ENCODE measurements around the gene ARID1B.

Gene ARID1B

GRCh38 chr6:156794546-156795354, 17.6 kb downstream of the ARID1B start:
- DNase-seq = no peak

DNA sequence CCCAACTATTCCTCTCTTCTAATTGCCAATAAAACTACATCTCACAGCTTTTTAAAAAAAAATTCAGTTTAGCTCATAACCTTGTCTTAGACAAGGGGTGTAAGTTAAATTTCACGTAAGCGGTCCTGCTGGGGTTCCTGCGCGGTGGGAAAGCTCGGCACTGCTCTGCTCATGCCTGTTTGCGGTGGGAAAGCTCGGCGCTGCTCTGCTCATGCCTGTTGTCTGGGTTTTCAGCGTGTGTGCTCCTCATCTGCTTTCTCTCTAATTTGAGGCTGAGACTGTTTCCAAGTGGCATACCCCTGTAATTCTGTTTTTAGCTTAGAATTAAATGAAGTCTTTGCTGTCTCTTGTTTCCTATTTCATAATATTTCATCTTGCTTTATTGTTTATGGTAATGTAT, 18.6 kb downstream of the ARID1B start:
- DNase-seq = no peak

GRCh38 chr6:156796627-156797026, 19.4 kb downstream of the ARID1B start:
- no peak for DNase-seq

DNA sequence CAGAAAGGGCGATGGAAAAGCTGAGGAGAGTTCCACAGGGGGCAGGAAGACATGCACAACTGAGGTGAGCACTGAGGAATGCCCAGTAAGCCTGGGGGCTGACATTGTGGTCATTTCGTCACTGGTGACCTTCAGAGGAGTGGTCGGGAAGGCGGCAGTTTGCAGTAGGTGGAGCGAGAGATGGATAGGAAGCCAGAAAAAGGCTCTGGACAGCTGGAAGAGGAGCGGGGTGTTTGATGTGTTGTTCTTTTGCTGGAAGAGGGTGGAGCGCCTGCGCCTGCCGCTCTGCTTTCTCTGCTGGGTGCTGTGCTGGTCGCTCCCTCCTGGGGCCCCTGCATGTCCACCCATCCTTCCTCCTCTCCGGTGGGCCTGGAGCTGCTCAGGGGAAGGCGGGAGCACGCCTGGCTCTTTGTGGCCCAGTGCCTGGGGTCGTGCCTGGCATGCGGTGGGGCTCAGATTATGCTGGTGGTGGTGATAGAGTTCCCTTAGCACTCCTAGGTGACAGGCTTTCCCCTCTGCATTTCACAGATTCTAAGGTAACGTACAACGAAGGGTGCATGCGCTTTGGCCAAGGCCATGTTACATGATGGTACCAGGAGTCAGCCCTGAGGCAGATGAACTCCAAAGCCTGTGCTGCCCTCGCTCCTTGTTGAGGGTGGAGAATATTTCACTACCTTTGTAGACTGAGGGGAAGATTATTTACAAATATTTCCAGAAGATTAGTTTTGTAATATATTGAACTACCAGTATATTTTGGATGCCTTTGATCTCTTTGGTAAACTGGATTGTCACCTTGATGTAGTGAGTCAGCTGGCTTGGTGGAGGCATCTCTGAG, 20.9 kb downstream of the ARID1B start:
- DNase-seq = no peak

GRCh38 chr6:156801712-156802111, 24.5 kb downstream of the ARID1B start:
- no peak for DNase-seq

DNA sequence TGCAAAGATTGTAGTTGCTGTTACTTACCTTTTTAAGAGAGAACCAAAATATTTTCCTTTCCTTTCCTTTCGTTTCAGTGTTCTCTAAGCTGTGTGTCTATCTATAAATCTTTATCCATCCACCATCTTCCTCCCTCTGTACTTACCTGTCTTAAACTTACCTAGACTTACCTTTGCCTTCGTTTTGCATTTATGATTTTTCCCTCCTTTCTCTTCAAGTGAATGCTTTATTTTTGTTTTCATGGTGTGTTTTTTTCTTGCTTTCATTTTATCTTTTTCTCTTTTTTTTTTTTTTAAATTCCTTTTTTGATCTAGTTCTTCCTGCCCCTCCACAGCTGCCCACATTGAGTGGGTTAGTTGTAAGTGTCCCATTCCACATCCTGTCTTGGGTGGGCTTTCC, 26.2 kb downstream of the ARID1B start:
- DNase-seq = no peak

- no peak for DNase-seq
These were observed 27.2 kb downstream of the ARID1B start for GRCh38 chr6:156804402-156804801.

DNA sequence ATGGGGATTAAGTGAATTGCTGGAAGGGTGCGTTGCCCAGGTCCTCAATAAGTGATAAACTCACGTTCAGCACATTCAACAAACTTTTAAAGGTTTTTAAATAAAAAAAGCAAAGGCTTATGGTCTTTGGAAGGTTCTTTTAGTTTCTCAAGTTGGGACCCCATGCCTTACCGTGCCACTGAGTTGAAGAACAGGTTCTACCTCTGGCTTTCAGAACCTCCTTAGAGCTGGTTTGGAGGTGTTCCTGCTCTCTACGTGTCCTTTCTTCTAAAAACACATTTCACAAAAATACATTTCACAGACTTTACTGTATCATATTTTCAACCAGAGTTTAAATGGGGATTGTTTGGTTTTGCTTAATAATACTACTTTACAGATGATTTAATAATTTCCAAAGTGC, 29.0 kb downstream of the ARID1B start:
- no peak for DNase-seq

DNA sequence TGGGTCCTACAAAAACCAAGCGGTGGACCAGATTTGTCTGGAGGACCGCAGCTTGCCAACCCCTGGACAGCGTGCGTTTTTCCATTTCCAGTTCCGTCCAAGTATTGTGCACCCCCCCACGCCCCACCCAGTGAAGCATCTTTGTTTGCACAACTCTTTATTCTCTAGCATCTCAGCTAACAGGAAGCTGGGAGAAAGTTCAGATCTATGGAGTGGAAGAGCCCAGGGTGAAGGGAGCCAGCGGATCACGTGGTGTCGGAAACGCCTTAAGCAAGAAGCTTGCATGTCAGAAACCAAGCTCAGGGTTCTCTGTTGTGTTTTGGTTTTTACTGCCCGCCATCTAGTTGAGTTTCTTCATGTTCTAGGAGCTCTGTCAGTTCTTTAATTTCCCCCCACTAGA, 29.9 kb downstream of the ARID1B start:
- DNase-seq = no peak

DNA sequence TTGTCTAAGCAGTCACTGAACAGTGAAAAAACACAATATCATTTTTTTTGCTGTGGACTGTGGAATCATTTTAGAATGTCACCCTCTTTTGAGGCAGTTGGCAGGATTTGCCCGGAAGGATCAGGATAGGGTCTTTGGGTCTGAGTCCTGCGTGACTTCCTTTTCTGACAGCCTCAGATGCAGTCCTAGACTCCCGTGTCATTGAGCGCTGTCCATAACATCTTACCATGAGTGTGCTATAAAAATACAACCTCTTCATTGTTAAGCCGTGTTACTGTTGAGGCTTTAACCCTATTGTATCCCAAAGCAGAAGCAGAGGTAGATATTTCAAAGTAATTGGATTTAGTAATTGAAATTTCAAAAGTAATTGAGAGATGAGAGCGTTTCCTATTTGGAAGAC, 30.6 kb downstream of the ARID1B start:
- DNase-seq = no peak

- DNase-seq = no peak
These were observed 31.1 kb downstream of the ARID1B start for GRCh38 chr6:156808287-156808686.

DNA sequence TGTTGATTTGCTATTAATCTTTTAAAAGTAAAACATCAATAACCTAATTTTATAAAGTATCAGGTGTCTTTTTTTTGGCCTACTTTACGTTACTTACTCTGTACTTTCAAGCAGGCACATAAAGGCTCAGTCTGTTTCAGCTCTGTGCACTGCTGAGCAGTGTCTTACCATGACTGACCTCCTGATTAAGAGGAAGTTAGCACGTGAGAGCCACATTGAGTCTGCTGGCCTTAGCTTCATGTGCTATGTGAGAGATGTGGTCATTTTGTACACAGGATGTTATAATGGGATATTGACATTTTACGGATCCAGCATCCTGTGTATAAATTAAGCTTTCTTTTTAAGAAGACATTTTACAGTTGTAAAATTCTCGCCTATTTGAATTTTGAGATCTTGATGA, 31.9 kb downstream of the ARID1B start:
- DNase-seq = no peak

DNA sequence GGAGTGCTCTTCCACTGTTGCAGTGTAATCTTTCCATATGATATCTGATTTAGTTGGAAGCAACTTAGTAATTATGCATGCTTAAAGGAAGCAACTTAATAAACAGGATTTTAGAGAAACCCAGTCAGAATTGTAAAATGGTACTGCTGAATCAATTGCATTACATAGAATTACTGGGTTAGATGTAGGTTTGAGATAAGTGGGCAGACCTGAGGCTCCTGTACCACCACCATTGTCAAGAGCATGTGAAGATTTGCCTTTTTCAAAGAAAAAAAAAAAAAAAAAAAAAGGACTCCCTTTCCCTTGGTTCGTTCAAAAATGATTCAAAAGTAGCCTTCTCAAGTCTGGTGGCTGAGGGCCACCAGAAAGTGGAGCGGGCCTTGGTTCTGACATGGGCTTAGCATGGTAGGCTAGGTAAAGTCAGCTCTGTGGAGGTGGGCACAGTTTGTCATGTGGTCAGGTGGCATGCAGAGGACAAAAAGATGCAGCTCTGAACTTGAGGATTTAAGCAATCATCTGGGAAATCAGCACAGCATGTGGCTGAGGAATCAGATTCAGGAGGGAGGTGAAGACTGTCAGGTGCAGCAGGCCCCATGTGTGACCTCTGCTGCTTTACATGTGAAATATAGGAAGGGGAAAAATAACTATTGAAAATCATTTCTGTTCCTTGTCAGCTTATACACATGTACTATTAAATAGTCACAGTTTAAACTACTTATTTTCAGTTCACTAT, 32.4 kb downstream of the ARID1B start:
- DNase-seq = no peak

- DNase-seq = no peak
These were observed 36.9 kb downstream of the ARID1B start for GRCh38 chr6:156814036-156814581.

GRCh38 chr6:156816505-156816904, 39.3 kb downstream of the ARID1B start:
- no peak for DNase-seq

GRCh38 chr6:156820089-156820798, 43.1 kb downstream of the ARID1B start:
- no peak for DNase-seq

DNA sequence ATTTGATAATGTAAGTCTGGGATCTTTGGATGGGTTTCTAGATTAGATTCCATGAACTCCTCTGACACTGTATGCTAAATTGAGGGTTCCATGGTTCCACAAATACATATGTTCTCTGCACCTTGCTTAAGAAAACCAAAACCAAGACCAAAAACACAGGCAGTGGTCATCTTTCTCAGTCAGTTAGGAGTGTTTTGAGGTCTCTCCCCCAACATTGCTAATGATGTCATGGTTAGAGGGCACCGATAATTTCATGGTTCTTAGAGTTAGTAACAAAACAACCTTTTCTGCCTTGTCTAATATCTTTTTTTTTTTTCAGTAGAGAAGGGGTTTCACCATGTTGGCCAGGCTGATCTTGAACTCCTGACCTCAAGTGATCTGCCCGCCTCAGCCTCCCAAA, 44.5 kb downstream of the ARID1B start:
- no peak for DNase-seq

- no peak for DNase-seq
These were observed 45.6 kb downstream of the ARID1B start for GRCh38 chr6:156822747-156823206.

DNA sequence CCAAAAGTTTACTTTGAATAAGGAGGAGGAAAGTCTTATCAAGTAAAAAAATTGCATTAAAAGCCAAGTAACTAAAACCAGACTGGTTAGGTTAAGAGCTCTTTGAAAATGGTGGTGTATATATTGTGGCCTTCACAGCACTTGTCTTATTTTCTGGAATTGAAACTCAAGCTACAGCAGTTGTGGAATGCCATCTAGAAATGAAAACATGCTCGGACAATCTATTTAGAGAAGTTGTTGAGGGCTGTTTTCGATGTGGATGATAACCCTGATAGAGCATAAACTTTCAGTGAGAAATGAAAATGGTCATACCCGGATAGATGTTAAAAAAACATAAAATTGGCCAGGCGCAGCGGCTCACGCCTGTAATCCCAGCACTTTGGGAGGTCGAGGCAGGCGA, 47.0 kb downstream of the ARID1B start:
- DNase-seq = no peak

DNA sequence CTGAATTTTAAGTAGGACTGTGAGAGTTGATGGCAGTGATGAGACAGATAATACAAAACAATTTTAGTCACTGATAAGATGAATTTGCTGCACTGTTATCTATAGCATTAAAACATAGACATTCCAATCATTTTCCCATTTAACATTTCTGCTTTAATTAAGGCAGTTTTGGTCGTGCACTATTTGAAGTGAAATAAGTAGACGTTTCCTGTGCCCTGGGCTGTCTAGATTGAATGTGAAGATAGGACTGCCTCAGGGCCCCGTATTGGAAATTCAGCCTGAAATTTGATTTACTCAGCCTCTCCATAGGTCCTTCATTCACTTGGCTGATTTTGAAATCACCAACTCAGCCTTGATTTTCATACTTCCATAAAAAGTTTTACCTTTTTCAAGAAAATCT, 48.3 kb downstream of the ARID1B start:
- no peak for DNase-seq

- no peak for DNase-seq
These were observed 49.2 kb downstream of the ARID1B start for GRCh38 chr6:156826290-156826955.

DNA sequence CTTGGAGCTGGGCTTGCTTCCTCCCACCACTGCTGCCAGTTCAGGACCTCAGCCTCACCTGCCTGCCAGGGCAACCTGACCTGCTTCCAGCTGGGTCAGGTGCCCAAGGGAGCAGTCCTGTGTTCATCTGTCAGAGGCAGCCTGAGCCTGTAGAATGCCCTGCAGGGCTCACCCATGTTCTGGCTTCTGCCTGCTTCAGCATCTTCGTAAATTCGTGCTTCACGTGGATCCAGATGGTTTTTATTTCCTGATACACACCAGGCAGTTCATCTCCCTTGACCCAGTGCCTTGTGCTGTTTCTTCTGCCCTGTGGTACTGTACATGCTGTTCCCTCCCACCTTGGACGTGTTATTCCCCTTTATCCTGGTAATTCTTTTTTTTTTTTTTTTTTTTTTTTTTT, 50.2 kb downstream of the ARID1B start:
- no peak for DNase-seq
